SU-DHL-6 (cell line): ENCODE data around the gene GHR.

Experiments used
- EZH2phosphoT487 ChIP-seq: fragments of 200-600 bp; sonication (generic), shearing (Covaris generic); conservative IDR thresholded peaks from 2 replicates; pipeline ENCODE4 v1.6.1; 2018; ENCODE audit warnings: mild to moderate bottlenecking, antibody characterized with exemption, low read length, moderate library complexity, mixed read lengths
- TF ChIP-seq, protein P1 (sequence below): fragments of 200-600 bp; sonication (generic); IDR thresholded peaks from one replicate; pipeline ENCODE4 v1.5.1; 2017; ENCODE audit warnings: antibody characterized with exemption, mild to moderate bottlenecking, low read length, moderate library complexity; ENCODE audit not compliant: insufficient read depth, poor library complexity, severe bottlenecking

- TF ChIP-seq, protein P1, sequence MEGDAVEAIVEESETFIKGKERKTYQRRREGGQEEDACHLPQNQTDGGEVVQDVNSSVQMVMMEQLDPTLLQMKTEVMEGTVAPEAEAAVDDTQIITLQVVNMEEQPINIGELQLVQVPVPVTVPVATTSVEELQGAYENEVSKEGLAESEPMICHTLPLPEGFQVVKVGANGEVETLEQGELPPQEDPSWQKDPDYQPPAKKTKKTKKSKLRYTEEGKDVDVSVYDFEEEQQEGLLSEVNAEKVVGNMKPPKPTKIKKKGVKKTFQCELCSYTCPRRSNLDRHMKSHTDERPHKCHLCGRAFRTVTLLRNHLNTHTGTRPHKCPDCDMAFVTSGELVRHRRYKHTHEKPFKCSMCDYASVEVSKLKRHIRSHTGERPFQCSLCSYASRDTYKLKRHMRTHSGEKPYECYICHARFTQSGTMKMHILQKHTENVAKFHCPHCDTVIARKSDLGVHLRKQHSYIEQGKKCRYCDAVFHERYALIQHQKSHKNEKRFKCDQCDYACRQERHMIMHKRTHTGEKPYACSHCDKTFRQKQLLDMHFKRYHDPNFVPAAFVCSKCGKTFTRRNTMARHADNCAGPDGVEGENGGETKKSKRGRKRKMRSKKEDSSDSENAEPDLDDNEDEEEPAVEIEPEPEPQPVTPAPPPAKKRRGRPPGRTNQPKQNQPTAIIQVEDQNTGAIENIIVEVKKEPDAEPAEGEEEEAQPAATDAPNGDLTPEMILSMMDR, result no peak
- no peak for TF ChIP-seq EZH2phosphoT487
Measured at GRCh38 chr5:42582723-42583122, 159.5 kb downstream of the GHR start.
